PC-9 (cell line): ENCODE measurements around the gene MSI2.

Experiments
- EZH2 ChIP-seq: fragments of 200-600 bp; sonication (generic); IDR thresholded peaks from 2 replicates; pipeline ENCODE4 v1.8.0; 2017; ENCODE audit warnings: antibody characterized with exemption, low read depth
- TF ChIP-seq, protein P1 (sequence below): fragments of 200-600 bp; sonication (generic); conservative IDR thresholded peaks from 2 replicates; pipeline ENCODE4 v1.6.1; 2017; ENCODE audit warnings: mixed run types, antibody characterized with exemption, mild to moderate bottlenecking, moderate library complexity

- TF ChIP-seq, protein P1, sequence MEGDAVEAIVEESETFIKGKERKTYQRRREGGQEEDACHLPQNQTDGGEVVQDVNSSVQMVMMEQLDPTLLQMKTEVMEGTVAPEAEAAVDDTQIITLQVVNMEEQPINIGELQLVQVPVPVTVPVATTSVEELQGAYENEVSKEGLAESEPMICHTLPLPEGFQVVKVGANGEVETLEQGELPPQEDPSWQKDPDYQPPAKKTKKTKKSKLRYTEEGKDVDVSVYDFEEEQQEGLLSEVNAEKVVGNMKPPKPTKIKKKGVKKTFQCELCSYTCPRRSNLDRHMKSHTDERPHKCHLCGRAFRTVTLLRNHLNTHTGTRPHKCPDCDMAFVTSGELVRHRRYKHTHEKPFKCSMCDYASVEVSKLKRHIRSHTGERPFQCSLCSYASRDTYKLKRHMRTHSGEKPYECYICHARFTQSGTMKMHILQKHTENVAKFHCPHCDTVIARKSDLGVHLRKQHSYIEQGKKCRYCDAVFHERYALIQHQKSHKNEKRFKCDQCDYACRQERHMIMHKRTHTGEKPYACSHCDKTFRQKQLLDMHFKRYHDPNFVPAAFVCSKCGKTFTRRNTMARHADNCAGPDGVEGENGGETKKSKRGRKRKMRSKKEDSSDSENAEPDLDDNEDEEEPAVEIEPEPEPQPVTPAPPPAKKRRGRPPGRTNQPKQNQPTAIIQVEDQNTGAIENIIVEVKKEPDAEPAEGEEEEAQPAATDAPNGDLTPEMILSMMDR = no peak
- TF ChIP-seq EZH2 = no peak
Measured at GRCh38 chr17:57375040-57375769, 118.9 kb downstream of the MSI2 start.
